ENCODE data around the gene FBXO4. TPM values are rescaled to one million over a fixed set of nuclear protein-coding genes. Genes with fewer than 3 reads are reported as not detected.

FBXO4 gene
- total RNA-seq, 2 donors from 2014 or later: 14.4 to 25.7 TPM

DNA sequence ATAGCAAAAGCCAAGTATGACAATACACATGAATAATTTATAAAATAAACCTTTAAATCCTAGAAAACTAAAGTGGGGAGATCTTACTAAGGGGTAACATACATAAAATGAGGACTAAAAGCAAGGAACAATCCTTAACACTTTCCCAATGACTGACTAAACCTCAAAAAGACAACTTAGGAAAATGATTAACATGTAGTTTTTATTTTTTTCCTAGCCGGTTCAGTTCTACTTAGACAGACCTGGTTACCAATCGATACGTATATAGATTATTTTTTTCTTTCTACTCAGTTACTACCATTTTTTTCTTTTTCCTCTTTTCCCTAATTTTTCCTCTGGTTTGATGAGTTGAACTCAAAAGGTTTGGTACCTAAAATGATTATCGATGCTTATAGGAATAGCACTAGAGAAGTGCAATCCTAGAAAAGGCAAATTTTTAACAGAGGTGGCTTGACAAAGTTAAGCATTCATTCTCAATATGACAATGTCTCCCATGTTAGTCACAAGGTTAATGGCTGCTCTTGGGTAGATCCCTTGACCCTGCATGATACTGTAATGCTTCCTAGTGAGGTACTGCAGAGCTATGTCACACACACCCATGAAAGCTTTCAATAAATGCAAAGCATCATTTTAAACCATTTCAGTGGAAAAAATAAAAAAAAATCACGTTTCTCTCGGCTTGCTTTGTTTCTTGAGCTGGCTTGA is 41.5 kb downstream of the FBXO4 start:
- intact Hi-C loops (cut with DNase I): no loop called here
- H3K4me3 ChIP-seq: no peak overlapping the region
- H3K4me1 ChIP-seq (replicated peaks): no peaks in the 10 kb centered on the region
- WGBS: 81% methylated on average over 6 of the region's 6 CpGs
- H3K27ac ChIP-seq: no peak overlapping the region
- no peak for DNase-seq (ENCODE audit: low spot score)
- H3K9me3 ChIP-seq: no peaks in the 10 kb centered on the region
- TF ChIP-seq, protein P1, sequence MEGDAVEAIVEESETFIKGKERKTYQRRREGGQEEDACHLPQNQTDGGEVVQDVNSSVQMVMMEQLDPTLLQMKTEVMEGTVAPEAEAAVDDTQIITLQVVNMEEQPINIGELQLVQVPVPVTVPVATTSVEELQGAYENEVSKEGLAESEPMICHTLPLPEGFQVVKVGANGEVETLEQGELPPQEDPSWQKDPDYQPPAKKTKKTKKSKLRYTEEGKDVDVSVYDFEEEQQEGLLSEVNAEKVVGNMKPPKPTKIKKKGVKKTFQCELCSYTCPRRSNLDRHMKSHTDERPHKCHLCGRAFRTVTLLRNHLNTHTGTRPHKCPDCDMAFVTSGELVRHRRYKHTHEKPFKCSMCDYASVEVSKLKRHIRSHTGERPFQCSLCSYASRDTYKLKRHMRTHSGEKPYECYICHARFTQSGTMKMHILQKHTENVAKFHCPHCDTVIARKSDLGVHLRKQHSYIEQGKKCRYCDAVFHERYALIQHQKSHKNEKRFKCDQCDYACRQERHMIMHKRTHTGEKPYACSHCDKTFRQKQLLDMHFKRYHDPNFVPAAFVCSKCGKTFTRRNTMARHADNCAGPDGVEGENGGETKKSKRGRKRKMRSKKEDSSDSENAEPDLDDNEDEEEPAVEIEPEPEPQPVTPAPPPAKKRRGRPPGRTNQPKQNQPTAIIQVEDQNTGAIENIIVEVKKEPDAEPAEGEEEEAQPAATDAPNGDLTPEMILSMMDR (IDR thresholded peaks at IDR 0.05): no peak
- TF ChIP-seq POLR2AphosphoS5 (IDR thresholded peaks at IDR 0.05) (no peak), POLR2A (IDR thresholded peaks at IDR 0.05) (no peak)
- H3K36me3 ChIP-seq: no peaks in the 10 kb centered on the region
- no peaks in the 10 kb centered on the region for H3K27me3 ChIP-seq (replicated peaks; ENCODE audit: insufficient read depth)

DNA sequence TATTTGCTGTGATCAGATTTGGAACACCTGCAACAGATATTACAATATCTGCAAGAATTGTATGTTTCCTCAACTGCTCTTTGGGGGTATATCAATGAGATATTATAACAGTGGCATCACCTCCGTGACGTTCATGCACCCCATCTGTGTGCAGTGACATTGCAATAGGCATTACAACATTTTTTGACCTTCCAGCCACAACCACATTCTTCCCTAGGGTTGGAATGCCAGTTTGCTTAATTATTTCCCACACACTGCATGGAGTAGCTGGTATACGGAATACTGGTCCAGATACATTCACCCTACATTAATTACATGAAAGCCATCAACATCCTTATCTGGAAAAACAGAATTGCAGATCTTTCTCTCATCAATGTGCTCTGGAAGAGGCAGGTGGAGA is 42.3 kb downstream of the FBXO4 start:
- H3K36me3 ChIP-seq: no peaks in the 10 kb centered on the region
- intact Hi-C loops (cut with DNase I): no loop called here
- H3K4me3 ChIP-seq: no peak overlapping the region
- no peaks in the 10 kb centered on the region for H3K4me1 ChIP-seq (replicated peaks)
- no peak for DNase-seq (ENCODE audit: low spot score)
- no peaks in the 10 kb centered on the region for H3K9me3 ChIP-seq
- no peaks in the 10 kb centered on the region for H3K27me3 ChIP-seq (replicated peaks; ENCODE audit: insufficient read depth)
- TF ChIP-seq, protein P1 (IDR thresholded peaks at IDR 0.05): no peak
- TF ChIP-seq POLR2A (IDR thresholded peaks at IDR 0.05) (no peak), POLR2AphosphoS5 (IDR thresholded peaks at IDR 0.05) (no peak)
- 90% methylated on average over 3 of the region's 3 CpGs for WGBS
- H3K27ac ChIP-seq: no peak overlapping the region

DNA sequence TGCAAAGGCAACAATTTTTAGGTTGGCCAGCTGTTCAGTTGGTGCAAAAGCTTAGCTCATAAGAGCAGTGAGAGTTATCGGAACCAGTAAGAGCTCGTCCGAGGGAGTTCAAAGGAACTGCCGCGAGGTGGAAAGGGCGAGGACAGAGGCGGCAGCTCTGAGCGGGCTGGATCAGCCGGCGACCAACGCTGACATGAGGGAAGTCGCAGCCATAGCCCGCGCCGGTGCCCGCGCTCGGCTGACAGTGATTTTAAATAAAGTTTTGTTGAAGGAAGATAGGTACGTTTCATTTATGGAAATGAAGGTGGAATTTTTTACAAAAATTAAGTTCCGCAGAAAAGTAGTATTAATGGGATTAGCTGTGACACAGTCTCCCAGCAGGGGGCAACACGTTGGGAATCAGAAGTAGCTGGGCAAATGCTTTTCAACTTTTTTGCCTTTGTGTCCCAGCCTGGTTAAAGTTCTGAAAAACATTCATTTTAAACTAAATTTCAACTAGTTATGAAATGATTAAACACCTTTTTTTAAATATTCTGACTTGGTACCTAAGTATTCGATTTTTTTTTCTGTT is 43.2 kb downstream of the FBXO4 start:
- H3K4me1 ChIP-seq (replicated peaks): no peaks in the 10 kb centered on the region
- intact Hi-C loops (cut with DNase I): no loop called here
- no peaks in the 10 kb centered on the region for H3K36me3 ChIP-seq
- WGBS: 92% methylated on average over 22 of the region's 22 CpGs
- DNase-seq (ENCODE audit: low spot score): no peak
- no peaks in the 10 kb centered on the region for H3K9me3 ChIP-seq
- no peak for TF ChIP-seq POLR2A (IDR thresholded peaks at IDR 0.05)
- TF ChIP-seq POLR2AphosphoS5 (IDR thresholded peaks at IDR 0.05): no peak
- TF ChIP-seq, protein P1 (IDR thresholded peaks at IDR 0.05): no peak
- H3K27ac ChIP-seq: no peak overlapping the region
- no peak overlapping the region for H3K4me3 ChIP-seq
- H3K27me3 ChIP-seq (replicated peaks; ENCODE audit: insufficient read depth): no peaks in the 10 kb centered on the region

DNA sequence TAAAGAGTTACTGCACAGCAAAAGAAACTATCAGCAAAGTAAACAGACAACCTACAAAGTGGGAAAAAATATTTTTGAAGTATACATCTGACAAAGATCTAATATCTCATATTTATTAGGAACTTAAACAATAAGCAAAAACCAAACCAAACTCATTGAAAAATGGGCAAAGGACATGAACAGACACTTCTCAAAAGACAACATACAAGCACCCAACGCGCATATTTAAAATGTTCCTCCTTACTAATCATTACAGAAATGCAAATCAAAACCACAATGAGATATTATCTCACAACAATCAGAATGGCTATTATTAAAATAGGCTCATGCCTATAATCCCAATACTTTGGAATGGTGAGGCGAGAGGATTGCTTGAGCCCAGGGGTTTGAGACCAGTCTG is 48.0 kb downstream of the FBXO4 start:
- no peak for DNase-seq (ENCODE audit: low spot score)
- Histone ChIP-seq H3K27ac (no peak overlapping the region), H3K36me3 (no peaks in the 10 kb centered on the region), H3K9me3 (no peaks in the 10 kb centered on the region), H3K27me3 (replicated peaks; ENCODE audit: insufficient read depth) (no peaks in the 10 kb centered on the region), H3K4me1 (replicated peaks) (no peaks in the 10 kb centered on the region), H3K4me3 (no peak overlapping the region)
- intact Hi-C loops (cut with DNase I): no loop called here
- 96% methylated on average over 3 of the region's 3 CpGs for WGBS
- no peak for TF ChIP-seq POLR2AphosphoS5 (IDR thresholded peaks at IDR 0.05)
- TF ChIP-seq POLR2A (IDR thresholded peaks at IDR 0.05): no peak

DNA sequence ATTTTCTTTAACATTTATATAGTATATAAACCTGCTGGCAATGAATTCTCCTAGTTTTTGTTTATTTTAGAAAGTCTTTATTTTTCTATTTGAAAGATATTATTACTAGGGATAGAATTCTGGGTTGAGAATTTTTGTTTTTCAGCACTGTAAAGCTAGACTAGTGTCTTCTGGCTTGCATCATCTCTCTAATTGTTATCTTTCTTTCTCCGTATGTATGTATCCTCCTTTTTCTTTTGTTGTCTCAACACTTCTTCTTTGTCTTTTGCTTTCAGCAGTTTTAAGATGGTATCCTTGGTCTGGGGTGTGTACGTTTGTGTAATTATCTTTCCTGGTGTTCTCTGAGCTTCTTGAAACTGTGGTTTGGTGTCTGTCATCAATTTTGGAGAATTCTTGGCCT is 48.8 kb downstream of the FBXO4 start:
- Histone ChIP-seq H3K4me1 (replicated peaks) (no peaks in the 10 kb centered on the region), H3K27me3 (replicated peaks; ENCODE audit: insufficient read depth) (no peaks in the 10 kb centered on the region), H3K9me3 (no peaks in the 10 kb centered on the region), H3K4me3 (no peak overlapping the region), H3K27ac (no peak overlapping the region), H3K36me3 (no peaks in the 10 kb centered on the region)
- TF ChIP-seq POLR2AphosphoS5 (IDR thresholded peaks at IDR 0.05): no peak
- TF ChIP-seq, protein P1 (IDR thresholded peaks at IDR 0.05): no peak
- TF ChIP-seq POLR2A (IDR thresholded peaks at IDR 0.05): no peak
- DNase-seq (ENCODE audit: low spot score): no peak
- WGBS: 33% methylated on average over 2 of the region's 2 CpGs
- intact Hi-C loops (cut with DNase I): no loop called here

Measured in prostate gland (tissue), 2 donors.